Dermis microvascular lymphatic vessel endothelial cell (primary cell): ENCODE results near the gene HLCS. TPM values are rescaled to one million over a fixed set of nuclear protein-coding genes. Genes with fewer than 3 reads are reported as not detected.
A peak's percentile ranks its signal among the peaks of the same experiment; 100 is the strongest.

Source experiments
- DNase-seq, 2 donors: peaks; one replicate each; pipeline versions ENCODE4 v3.0.0 to v3.0.0-alpha.2; 2010; ENCODE audit warnings: low read depth in 2 of 2
- total RNA-seq: library from RNA; depleted of rRNA; stranded (reverse); fragments of >200 nt; gene quantifications from 2 replicates; pipeline ENCODE4 v1.2.1, GENCODE V29; 2014

The HLCS gene
- total RNA-seq, 1 donor from 2014 or later: 16.4 TPM

DNA sequence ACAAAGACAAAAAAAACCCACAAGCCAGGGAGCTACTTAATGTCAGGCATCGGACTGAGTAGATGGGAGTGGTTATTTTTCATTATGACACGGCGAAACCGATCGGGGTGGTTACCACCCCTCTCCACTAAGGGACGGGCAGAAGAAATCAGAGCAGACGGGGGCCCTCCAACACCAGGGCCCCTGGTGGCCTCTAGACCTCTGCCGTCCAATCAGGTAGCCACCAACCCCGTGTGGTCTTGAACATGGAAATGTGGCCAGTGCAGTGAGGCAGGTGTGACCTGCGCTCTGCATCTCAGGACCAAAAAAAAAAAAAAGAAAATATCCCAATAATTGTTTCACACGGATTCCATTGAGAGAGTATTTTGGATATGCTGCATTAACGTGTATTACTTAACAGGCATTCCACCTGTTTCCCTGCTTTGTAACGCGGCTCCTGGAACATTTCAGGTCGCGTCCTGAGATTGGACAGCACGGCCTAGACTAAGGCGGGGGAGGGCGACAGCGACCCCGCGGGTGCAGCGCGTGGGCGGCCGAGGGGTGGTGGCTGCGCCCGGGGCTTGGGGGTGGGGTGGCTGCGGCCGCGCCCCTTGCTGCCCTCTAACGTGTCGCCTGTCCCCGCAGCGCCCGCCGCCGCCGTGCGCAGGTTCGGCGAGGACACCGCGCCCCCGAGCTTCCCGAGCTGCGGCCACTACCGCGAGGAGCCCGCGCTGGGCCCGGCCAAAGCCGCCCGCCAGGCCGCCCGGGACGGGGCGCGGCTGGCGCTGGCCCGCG lies 219.2 kb downstream of the HLCS start:
- DNase-seq: peak in 1 of 2 donors; percentile 7

DNA sequence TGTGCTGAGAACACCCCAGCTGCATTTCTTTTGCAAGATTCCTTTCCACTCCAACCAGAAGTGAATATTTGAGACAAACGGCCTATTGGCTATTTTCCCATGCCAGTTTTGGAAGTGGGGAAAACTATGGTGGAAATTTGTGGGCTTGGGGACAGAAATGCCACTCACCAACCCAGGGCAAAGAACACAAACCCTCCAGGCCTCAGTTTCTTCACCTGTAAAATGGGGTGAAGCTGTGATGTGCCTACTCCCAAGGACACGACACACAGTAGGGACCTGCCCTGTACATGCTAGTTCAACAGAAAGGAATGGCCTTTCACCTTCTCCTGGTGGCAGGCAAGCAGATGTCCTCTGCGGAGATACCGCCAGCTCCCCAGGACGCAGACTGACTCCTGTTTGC lies 221.0 kb downstream of the HLCS start:
- no peak for DNase-seq

DNA sequence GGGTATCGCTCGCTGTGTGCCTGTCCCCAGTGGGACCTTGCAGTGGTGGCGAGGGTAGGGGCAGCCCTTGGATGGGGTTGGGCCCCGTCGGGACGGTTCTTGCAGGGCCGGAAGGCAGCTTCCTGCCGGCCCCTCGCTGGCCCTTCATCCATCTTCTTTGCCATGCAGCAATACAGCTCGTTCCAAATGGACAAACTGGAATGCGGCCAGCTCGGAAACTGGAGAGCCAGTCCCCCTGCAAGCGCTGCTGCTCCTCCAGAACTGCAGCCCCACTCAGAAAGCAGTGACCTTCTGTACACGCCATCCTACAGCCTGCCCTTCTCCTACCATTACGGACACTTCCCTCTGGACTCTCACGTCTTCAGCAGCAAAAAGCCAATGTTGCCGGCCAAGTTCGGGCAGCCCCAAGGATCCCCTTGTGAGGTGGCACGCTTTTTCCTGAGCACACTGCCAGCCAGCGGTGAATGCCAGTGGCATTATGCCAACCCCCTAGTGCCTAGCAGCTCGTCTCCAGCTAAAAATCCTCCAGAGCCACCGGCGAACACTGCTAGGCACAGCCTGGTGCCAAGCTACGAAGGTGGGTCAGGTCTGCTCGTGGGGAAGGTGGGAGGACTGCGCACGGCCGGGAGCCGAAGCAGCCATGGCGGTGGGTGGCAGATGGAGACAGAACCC lies 221.8 kb downstream of the HLCS start:
- DNase-seq: no peak

DNA sequence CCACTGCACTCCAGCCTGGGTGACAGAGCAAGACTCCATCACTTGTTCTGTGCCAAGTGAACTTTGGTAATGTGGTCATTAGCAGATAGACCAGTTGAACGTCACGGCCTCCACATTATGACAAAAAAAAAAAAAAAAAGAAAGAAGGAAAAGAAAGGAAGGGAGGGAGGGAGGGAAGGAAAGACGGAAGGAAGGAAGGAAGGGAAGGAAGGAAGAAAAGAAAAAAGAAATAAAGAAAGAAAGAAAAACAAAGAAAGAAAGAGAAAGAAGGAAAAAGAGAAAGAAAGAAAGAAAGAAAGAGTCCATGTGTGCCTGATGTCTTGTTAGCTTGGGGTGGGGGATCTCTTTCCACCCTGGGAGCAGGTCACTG lies 222.3 kb downstream of the HLCS start:
- no peak for DNase-seq

DNA sequence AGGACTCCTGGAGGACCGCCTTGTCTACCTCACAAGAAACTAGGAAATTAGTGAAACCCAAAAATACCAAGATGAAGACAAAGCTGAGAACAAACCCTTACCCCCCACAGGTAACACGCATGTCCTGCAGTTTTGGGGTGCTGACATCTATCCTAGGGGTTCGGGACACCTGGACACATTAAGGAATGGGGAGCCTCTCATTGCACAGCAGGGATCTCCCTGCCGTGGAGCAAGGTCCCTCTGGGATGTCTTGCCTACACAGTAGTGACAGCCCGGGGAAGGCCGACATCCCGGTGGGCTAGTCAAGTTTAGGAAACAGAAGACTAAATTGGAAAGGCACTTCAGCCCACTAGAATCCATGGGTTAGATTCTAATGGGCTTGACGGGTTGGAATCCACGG lies 223.0 kb downstream of the HLCS start:
- DNase-seq: no peak

DNA sequence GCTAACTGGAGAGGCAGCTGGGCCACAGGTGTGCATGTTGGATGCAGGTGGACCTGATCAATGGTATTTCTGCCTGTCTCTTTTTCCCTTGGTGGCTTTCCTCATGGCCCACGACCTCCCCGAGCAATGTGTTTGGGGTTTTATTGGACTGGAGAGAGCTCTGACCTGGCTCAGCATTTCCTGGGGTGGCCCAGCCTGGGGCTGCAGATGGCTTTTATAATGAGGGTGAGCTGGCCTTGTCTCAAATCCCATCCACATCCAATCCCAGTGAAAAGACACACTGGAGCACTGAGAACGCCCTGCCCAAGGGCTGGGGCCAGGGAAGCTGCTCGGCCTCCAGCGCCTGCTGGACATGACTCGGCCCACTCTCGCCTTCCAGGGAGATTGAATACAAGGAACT lies 223.5 kb downstream of the HLCS start:
- no peak for DNase-seq

DNA sequence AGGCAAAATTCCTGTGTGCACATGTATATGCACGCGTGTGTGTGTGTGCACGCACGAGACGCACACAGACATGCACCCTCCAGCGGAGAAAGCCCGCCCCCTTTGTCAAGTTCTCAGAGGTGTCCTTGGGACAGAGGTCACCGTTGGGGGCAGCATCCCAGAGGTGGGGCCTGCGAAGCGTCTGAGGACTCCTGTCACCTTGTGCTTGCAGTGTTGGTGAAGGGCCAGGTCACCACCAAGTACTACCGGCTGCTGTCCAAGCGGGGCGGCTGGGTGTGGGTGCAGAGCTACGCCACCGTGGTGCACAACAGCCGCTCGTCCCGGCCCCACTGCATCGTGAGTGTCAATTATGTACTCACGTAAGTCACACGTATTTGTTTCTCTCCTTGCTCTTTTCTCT lies 225.0 kb downstream of the HLCS start:
- DNase-seq: no peak

DNA sequence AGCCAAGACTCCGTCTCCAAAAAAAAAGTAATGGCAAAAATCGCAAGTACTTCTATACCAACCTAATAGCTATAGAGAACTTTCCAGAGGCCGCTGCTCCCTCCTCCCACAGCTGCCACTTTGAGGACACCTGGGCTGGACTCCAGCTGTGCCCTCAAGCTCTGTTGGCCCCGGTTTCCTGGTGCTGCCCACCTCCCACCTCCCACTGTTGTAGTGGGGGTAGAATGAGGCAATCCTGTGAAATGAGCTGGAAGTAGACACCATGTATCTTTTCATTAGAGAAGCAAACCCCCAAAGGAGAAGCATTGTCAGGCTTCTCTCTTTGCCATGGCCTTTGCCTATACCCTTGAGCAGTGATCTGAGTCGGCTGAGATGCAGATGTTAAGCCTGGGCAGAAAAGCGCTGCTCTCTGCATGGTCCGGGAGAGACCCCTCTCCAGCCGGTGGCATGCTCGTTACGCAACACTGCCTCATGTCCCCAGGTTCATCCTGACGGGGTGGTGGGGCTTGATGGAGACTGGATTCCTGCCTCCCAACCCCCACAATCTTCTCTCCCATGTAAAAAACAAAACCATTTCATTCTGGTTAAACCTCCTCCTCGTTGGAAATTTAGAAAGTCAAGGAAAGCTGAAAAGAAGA lies 227.9 kb downstream of the HLCS start:
- DNase-seq: no peak

DNA sequence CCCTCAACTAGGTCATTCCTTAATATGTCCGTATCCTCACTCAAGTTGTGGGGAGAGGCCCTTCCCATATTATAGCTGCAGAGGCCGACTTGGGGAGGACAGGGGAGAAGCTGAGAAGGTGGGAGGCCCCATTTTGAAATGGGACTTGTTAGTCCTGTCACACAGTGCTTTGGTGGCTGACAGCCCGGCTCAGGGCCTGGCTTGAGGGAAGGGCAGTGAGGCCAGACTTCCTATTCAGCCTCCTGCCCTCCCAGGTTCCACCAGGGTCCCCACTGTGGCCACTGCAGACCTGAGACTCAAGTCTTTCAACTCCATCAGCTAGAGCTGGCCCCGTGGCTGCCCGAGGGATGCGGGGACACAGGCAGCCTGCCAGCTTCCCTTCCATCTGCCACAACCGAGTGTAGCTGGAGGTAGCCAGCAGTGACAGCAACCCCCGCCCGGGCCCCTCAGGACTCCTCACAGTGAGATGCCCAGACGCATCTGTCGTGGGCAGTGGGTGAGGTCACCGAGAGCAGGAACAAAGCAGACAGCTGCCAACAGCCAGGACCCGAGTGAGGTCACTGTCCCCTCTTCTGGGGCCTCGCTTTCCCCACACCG lies 230.6 kb downstream of the HLCS start:
- DNase-seq: no peak

DNA sequence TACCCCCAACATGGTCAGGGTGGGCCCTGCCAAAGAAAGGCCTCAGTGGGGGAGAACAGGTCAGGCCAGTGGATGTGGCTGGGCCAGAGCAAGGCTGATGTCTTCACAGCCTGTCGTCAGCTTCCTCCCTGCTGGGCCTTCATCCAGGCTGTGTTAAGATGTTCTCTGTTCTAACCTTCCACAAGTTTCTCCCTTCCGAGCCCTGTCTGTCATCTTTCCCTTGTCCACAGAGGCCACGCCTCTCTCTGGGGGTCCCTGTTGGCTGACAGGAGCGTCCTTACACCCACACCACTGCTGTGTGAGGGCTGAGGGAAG lies 231.3 kb downstream of the HLCS start:
- no peak for DNase-seq

DNA sequence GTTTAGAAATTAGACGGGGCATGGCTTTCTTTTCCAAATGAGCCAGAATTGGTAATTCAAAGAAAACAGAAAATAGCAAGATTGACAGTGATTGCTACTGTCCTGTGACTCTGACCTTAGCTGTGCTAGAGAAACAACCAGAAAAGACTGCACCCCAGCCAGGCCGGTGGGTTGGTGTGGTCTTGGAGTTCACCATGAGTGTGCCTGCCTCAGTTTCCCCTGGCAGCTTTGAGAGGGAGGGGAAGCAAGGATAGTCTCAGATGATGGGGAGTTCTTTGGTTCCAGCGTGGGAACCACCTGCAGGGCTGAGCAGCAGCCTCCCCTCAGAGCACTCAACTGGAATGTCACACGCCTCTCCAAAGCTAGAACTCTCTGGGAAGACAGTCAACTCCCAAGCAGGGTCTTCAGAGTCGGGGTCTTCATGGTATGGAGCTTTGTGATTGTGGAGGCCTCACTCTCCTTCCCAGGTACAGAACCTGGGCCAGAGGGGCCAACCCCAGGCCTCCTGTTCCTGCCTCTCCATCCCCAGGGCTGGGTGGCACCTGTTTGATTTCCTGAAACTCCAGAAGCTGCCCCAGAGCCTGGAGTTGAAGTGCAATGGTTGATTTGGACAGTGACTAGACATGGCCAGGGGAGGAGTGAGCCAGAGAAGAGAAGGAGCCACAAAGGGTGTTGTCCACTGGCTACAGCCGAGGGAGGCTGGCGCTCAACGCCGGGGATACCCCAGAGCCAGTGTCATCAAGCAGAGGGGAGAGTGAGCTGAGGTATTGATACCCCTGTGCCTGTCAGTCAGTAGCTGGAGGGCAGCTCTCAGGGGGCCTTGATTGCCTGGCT lies 231.9 kb downstream of the HLCS start:
- no peak for DNase-seq

DNA sequence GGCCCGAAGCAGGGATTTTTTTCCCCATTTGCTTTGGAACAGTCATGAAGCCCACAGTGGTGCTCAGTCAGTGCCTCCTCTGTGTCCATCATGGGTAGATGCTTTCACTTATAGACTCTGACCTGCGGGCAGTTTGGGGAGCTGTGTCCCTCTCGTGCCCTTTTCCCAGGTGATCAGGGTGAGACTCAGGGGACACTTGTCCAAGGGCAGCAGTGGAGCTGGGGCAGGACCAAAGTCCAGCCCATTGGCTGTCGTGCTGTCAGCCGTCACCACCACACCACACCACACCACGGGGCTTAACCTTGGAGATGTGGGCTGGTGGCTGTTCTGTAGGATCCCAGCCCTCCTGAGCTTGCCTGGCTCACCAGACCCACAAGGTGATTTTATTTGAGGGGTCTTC lies 232.6 kb downstream of the HLCS start:
- no peak for DNase-seq

DNA sequence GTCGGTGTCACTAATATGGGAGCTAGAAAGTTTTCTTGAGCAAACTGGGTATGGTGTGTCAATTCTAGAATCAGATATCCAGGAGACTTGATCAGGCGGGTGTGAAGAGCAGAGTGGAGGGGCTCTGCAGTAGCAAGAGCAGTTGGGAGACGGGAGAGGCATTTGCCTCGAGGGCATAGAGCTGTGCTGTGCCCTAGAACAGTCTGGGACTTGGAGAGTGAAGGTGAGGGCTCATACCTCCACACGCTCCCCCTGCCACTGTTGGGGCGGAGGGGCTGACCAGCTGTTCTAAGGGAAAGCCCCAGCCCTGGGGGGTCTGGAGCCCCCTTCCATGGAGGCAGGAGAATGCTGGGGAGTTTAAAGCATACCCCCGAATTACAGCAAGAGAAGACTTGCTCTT lies 233.7 kb downstream of the HLCS start:
- no peak for DNase-seq

DNA sequence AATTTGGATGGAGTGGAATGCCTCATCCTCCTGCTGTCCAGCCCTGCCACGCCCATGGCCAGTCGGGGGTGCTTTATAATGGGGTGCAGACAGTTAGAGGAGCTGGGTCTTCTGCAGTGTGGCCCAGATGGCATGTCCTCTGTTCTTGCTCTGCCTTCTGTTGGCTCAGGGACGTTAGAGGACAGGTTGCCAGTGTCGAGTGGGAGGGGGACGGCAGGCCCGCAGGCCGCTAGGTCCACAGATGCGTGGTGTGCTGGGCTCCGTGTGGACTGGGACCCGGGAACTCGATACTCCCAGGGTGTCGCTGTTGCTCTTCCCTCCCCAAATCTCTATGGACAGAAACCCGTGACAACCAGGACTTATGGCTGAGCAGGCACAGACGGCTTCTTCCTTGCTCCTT lies 234.3 kb downstream of the HLCS start:
- DNase-seq: no peak

DNA sequence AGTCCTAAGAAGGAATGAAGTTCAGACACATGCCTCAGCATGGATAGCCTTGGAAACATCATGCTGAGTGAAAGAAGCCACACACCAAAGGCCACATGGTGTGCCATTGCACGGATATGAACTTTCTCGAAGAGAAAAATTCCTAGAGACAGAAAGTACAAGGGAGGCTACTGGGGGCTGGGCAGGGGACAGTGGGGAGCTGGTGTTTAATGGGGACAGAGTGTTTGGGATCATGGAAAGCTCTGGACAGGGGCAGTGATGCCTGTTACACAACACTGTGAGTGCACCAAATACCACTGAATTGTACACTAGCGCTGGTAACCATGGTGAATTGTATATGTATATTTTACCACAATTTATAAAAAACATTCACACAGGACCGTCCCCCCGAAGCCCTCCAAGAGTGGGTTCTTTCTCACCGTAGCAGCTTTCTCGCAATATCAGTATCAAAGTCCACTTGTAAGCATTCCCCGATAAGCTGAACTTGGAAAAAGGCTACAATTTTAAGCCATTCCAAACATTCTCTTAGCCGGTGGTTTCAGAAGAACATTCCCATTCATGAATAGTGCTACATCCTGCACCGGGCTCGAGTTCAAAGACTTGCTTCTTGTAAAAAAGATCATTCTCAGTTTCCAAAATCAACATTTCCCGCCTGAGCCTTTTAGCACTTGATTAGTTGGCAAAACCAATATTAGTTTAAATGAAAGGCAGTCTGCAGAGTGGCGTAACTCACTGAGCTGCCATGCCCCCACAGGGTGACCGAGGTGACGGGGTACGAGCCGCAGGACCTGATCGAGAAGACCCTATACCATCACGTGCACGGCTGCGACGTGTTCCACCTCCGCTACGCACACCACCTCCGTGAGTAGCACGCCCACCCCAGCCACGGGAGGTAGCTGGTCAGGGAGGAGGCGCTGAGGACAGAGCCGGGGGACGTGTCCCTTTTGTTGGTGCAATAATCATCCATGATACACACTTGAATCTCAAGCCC lies 235.9 kb downstream of the HLCS start:
- no peak for DNase-seq

DNA sequence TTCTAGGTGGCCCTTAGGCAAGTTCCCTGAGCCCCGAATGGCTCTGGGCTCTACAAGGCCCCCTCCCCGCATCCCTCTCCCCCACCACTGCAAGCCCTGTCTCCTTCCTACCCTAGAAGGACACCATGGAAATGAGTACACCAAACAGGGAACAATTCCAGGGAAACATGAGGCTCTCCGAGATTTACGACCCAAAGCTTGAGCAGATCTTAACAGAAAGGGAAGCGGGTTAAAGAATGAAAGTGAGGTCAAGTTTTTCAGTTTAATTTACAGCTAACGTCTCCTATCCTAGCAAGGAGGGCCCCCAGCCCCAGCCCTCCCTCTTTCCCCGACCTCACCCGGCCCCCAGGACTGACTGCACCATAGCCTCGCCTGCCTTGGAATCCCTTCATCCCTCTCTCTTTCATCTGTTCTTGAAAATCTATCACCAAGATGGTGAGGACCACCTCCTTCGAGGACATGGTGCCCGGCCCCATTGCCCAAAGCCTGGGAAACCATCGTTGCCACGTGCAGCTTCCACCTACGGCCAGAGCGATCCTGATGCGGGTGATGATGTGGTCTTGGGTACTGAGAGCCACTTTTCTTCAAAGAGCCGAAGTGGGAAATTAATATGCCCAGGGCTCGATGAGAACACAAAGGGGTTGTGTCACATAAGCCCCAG lies 237.0 kb downstream of the HLCS start:
- DNase-seq: no peak

DNA sequence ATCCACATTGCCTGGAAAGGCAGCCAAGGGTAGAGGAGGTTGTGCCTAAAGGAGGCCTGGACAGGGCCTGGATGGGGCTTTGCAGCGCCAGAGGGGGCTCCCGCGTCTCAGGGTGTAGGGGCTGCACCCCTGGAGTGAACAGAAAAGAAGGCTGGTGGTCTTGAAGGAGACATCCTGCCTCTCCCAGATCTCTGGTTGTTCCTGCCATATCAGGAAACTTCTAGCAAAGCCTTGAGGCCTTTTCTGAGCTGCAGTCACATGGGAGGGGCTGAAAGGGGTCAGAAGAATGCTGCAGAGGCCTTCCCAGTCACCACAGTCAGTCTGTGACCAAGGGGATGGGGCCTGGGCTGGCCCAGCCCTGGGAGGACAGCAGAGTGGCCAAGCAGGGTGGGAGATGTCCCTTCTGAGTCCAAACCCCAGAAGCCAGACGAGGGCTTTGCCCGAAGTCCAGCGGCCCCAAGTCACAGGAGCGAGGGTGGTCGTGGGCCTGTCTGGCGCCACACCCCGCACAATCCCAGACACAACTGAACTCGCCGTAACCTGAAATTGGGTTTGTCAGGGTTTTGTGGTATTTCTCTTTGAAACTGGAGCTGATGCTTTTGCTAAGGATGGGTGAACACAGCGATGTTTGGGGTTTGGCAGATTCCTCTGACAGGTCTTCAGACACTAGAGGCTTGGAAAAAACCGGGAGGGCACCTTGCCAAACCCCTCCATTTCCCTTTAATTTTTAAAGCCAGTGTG lies 237.9 kb downstream of the HLCS start:
- DNase-seq: no peak

DNA sequence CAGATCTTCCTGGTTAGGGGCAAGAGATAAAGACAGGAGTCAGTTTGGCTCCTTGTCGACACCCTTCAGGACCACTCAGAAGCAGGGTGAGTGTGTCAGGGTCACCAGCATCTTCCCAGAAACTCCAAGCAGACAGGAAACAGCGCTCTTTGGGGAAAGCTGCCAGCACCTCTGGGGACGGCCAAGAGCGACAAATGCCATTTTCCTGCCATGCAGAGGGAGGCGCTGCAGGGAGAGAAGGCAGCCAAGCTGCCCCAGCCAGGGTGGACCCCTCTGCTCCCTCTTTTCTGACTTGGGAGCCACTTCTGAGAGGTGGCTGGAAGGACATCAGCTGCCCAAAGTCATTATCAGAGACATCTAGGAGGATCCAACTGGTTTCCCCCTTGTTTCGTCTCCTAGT lies 238.6 kb downstream of the HLCS start:
- no peak for DNase-seq

DNA sequence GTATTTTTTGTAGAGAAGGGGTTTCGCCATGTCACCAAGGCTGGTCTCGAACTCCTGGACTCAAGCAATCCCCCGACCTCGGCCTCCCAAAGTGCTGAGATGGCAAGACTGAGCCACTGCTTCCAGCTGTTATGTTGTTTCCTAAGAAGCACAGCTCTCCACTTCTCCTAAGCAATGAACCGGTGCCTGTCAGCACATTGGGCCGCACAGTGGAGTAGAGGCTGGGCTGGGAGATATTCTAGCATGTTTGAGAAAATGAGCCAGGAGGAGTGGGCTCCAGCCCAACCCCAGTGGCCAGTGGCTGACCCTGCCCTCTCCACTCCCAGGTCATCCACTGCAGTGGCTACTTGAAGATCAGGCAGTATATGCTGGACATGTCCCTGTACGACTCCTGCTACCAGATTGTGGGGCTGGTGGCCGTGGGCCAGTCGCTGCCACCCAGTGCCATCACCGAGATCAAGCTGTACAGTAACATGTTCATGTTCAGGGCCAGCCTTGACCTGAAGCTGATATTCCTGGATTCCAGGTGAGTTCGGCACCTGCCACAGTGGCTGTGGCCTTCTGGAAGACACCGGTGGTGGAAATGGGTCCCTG lies 240.6 kb downstream of the HLCS start:
- DNase-seq: no peak
